Measurements from ENCODE around the gene IER5L.
"Not testable (repeated sequence)": the region's sequence is repeated elsewhere in the genome, so short reads cannot be mapped to it uniquely, and the experiment has no call there.

Gene IER5L

DNA sequence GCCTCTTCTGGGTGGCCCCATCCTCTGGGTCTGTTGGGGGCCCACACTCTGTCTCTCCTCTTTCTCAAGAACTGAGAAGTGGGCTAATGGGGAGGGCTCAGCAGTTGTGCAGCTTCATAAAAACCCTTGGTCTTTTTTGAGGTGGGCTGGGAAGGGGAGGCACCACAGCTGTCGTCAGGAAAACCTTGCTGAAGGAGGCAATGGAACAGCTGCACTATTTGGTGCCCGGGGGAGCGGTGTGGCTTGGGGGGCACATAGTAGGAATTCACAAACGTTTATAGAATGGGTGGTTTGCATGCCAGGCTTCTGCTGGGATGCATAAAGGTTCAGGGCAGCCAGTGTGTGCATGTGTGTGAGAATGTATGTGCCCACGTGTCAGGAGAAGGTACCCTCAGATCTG lies 3.2 kb upstream of the IER5L start:
- DNase-seq (ENCODE audit: low read depth, low spot score) = no peak

DNA sequence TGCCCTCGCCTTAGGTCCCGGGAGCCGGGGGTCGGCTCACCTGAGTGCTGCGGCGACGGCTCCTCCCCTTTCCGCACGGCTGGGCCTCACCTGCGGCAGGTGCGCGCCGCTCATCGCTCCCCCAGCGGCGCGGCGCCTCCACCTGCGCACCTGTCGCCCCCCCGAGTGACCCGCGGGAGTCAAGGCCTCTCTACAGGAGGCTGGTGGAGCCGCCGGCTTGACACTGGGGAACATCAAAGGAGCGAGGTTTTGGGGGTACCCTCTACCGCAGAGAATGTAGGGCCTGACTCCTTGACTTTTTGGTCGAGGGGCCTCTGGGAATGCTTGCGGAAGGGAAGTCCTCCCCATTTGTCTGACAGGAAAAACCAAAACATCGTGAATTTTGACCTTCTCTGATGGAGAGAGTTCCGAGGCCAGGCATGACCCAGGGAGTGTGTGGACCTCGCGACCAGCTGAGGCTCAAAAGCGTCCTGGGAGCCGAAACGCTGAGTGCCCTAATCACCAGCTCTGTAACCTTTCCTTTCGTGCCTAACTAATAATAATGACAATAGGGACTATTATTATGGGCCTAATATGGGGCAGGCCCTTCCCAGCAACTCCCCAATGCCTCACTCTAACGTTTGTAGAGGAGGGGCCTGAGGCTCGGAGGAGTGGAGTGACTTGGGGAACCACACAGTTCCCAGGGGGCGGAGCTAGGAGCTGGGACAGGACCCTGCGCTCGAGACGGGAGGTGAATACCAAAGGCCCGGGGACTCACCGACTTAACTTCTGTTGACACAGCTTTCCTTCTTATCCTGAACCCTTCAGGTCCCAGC lies 714 bp upstream of the IER5L start:
- no peak for DNase-seq (ENCODE audit: low read depth, low spot score)

DNA sequence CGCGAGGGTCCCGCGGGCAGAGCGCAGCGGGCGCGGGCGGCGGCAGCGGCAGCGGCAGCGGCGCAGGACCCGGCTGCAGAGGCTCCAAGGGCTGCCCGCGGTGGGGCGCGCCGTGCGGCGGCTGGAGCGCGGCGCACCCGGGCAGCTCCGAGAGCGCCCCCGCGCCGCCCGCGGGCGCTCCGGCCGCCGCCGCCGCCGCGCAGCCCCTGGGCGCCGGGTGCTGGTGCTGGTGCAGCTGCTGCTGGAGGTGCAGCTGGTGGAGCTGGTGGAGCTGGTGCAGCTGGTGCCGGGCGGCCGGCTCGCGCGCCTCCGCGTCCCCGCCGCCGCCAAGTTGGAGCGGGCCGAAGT lies 644 bp downstream of the IER5L start:
- DNase-seq (ENCODE audit: low read depth, low spot score) = no peak

DNA sequence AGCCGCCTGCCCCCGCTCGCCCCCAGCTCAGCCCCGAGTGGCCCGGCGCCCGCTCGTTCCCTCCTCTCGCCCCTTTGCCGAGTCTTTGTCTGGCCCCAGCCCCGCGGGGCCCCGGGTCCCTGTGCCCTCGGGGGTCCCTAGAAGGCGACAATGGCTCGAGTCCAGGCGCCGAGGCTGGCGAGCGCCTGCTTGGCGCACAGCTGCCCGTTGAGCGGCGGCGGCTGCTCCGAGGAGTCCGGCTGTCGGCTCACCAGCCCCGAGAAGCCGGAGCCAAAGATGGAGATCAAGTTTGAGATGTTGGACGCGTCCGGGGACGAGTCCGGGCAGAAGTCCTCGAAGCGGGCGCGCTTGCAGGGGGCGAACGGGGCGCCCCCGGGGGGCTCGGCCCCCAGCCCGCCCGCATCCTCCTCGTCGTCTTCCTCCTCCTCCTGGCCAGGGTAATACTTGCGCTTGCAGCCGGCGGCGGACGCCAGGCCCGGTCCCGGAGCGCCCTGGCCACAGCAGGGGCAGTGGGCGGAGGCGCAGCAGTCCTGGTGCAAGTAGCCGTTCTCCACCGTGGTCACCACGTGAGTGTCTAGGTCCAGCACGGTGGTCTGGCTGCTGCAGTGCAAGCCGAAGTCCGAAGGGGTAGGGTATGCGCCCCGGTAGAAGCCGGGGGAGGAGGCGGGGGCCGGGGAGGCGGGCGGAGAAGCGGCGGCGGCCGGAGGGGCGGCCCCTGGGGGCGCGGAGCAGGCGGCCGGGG lies 1.2 kb downstream of the IER5L start:
- DNase-seq (ENCODE audit: low read depth, low spot score) = peak; percentile 69

DNA sequence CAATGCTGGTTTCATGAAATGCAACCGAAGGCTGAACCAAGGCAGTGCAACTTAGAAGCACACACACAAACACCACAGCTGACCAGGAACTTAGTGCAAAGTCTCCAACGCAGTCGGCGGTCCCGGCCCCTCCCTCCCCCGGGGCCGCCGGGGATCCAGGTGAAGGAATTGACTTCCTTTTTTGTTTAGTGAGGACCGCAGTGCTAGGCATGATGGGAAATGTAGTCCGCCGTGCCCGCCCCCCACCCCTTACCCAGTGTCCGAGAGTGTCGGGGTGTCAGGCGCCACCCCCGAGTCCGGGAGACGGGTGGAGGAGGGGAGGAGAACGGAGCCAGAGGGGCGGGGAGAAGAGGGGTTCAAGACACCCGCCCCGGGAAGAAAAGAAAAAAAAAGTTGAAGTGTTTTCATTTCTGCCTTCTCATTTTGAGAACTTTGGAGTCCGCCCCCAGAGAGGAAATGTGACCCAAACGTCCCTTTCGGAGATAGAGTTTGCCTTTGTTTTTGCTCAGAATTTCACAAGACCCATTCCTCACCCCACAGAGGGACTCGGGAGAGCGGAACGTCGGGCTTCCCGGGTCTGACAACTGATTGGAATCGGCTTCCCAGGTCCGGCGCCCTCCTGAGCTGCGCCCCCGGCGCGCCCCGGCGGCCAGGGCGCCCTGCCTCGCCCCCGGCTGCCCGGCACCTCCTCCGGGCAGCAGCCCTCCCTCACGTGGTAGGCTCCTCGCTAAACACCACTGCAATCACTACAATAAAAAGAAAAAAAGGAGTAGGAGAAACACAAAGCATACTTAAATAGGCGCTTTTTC lies 2.0 kb downstream of the IER5L start:
- DNase-seq (ENCODE audit: low read depth, low spot score) = peak; percentile 93

DNA sequence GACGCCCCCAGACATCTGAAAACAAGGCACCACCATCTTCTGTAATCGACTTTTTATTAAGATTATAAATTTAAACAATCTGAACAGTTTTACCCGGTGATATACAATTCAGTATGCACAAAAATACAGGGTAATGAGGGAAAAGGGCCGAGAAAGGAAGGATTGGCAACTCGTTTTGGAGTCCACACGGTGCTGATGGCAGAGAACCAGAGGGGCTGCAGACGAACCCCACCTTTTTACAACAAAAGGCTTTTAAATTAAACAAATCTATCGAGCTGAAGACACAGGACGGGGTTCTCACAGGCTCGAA lies 2.6 kb downstream of the IER5L start:
- no peak for DNase-seq (ENCODE audit: low read depth, low spot score)

DNA sequence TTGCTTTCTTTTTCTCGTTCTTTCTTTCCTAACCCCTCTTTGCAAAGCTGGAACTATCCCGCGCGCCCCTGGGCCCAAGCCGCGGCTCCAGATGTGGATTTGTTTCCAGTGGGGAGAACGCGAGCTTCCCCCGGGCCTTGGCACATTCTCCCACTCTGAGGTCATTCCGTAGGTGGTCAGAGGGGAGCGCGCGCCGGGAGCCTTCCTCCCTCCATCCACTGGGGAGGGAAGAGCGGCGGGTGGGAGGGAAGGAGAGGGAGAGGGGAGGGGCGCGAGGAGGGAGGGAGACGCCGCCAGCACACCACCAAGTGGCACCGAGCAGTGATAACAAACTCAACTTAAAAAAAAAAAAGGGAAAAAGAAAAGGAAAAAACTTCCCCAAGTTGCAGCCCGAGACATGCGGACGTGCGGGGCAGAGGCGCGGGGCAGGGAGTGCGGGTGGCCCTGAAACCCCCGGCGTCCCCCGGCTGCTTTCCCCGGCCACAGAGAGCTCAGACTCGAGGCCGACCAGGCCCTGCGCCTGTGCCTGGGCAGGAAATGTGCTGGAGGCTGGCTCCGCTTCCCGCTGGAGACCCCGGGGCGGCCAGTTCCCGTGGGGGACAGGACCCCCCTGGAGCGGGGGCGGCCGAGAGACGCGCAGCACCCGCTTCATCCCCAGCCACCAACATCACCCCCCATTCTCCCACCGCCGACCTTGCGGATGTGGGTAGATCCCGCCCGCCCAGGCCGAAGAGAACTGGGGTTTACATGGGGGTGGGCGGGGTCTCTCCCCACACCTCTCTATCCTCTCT lies 3.1 kb downstream of the IER5L start:
- DNase-seq (ENCODE audit: low read depth, low spot score) = peak; percentile 95

DNA sequence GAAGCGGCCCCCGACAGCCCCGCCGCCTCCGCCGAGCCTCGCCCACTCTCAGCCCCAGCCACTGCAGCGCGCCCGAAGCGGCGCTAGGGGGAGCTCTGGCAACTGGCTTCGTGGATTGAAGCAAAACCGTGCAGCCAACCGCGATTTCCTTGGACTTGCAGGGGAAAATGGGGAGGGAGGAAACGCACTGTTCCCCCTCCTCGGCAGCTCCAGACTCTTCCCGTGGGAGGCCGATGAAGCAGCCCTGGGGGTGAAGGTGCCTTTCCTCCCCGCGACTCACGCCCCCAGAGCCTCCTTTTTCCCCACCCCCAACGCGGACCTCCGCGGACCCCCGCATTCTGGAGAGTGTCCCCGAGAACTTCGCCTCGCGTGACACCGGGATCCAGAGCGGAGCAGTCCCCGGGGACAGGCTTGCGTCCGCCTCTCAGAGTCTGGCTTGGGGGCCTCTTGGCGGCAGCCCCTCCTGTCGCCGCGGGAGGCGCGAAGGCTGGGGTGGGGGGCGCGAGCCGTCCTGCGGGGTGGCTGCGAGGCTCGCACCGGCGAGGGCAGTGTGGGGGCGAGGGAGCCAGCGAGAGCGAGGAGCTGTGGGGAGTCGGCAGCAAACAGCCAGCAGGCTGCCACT lies 3.8 kb downstream of the IER5L start:
- peak; percentile 96 for DNase-seq (ENCODE audit: low read depth, low spot score)

DNA sequence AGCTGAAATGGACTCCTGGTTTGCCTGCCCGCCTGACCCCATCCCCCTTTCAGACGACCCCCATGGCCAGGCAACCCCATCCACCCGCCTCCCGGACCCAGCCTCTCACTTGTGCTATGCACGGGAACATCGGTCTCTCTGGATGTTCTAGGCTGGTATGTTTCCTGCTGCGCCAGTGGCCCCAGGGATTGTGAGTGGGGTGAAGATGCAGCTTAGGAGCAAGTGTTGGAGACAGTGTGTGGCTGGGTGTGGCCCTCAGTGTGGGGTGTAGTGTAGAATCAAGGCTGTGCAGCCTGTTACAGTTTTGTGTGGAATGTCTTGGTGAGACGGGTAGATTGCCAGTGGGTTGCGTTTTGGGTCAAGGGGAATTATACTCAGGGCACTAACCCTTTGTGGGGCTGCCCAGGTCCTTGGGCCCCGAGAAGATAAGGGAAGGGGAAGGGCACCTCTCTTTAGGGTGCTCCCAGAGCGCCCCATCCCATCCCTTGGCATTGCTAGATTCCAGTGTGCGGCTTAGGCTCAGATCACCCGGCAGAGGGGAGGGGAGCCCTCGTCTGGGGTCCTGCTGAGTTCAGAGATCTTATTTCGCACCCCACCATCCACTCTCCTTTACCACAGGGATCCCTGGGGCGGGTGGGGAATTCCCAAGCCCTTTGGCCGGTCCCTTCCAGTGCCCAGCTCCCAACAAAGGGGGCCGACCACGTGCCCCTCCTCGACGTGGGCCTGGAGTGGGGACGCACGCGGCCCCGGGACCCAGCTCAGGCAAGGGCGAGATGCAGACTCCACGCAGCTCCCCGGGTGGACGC lies 4.6 kb downstream of the IER5L start:
- no peak for DNase-seq (ENCODE audit: low read depth, low spot score)

DNA sequence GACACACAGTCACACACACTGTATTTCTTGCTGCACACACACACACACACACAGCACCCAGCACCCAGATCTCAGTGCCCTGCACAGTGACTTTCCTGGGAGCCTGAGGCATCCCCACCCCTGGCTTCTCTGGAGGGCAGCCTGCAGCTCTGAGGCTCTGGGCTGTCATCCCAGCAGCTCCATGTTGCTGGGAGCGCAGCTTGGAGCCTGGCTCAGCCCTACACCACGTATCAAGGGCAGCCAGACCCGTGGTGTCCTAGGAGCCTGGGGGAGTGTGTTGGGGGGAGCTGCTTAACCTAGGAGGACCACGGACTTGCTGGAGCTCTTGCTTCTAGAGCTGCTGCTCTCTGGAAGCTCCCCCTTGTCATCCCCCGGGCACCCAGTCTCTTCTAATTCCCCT lies 5.2 kb downstream of the IER5L start:
- DNase-seq (ENCODE audit: low read depth, low spot score) = peak; percentile 48

DNA sequence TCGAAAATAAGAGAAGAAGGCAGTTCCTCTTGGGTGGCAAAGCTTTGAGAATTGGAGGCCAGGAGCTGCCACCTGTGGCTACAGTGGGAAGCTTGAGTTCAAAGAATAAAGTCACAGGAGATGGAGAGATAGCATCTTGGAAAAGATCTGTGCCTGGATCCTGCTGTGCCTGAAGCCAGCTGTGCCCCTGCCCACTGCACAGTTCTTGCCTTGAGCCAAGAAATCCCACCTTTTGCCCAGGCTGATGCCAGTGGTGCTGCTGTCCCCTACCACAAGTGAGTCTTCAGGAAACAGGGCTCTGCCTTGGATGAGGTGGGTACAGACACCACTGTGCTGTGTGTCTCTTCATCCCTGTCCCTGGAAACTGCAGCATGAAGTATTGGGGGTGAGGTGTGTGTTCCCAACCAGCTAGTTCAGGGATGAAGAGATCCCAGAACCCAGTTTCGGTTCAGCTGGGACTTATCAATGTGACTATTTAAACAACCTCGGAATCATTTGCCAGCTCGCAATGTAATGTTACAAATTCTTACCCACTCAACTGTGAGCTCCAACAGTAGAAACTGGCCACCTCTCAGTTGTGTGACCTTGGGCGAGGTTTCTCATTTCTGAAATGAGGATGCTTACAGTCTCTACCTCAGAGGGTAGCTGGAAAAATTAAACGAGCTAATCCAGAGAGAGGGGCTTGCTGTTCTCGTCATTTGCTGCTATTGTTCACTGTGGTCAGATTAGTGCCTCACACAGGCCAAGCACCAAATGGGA lies 5.9 kb downstream of the IER5L start:
- DNase-seq (ENCODE audit: low read depth, low spot score) = no peak

DNA sequence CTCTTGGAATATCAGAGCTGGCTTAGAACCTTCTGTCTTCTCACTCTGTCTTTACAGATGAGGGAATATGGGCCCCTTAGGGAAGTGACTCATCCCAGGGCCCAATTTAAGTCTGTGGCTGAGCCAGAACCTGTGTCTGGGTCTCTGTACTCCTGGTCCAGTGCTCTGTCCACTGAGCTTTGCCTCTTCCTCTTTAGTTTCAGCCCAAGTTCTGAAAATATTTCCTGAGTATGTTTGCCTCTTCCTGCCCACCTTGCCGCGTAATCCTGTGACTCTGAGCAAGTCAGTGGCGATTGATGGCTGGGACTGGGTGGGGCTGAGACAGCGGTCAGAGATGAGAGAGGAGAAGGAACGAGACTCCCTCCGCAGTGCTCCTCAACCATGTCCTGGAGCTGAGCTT lies 7.8 kb downstream of the IER5L start:
- DNase-seq (ENCODE audit: low read depth, low spot score) = no peak

DNA sequence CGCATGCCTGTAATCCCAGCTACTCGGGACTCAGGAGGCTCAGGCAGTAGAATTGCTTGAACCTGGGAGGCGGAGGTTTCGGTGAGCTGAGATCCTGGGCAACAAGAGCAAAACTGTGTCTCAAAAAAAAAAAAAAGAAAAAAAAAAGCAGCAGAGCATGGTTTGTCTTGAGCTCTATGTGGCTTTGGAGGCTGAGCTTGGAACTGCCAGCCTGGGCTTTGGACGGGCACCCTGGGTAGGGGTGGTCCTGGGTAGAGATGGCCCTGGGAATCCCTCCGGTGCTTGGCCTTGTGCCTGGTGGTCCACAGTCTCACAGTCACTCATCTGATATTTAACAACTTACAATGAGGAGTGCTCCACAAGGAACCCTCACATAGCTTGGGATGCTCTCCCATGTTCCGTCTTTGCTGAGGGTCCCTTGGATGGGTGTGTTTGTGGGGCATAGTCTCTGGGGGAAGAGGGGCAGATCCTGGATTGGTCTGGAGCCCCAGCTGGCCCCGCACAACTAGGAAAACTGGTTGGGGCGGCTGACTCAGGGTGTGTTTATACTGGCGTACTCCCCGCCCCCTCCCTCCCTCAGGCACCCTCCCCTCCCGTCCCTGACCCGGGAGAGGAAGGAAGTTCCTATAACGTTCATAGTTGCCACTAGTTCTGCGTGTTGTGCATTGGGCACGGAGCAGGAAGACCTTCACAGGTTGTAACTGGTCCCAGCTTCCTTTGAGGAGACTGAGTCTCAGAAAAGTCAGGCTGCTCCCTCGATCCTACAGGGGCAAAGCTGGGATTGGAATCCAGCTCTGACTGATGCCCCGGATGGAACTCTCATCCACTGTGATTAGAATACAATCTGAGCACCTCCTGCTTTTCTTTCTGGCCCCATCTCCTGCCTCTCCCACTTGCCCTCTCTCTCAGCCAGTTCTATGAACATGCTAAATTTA lies 11.2 kb downstream of the IER5L start:
- peak; percentile 77 for DNase-seq (ENCODE audit: low read depth, low spot score)

DNA sequence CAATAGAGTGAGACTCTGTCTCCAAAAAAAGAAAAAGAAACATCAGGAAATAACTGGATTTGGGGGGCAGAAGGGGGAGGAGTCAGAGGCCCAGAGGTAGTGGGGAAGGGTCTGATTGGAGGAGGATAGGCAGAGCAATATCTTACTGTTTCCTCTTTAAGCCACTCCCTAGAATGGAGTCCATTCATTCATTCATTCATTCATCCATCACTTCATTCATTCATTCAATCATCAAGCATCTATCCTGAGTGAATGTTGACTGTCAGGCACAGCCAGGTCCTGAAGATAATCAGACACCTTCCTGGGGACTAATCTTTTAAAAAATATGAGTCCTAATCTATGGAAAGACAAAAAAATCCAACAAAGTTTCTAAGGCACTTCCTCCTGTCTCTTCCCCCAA lies 12.9 kb downstream of the IER5L start:
- no peak for DNase-seq (ENCODE audit: low read depth, low spot score)

DNA sequence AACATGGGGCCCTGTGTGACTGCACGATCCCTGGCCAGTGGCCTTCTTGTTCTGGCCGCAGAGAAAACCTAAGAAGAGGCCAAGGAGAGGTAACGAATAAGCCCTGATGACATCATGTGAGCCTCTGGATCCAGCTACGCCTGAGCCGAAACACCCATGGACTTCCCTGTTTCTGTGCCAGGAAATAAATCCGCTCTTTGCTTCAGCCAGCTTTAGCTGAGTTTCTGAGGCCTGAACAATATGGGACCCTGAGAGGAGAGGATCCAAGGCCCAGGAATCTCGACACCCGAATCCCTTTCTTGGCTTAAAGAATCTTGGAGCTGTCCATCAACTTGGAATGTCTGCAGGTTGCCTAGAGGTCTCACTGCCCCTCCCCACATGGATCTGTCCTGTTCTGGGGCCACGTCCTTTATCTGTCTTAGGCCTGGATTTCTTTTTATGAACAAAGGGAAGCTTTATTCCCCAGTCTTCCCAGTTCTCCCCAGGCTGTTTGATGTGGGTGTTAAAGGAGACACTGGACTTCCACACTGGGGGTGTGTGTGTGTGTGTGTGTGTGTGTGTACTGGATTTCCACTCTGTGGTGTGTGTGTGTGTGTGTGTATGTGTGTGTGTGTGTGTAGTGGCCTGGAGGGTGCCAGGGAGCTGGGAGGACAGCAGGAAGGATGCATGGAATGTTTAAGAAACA lies 13.7 kb downstream of the IER5L start:
- DNase-seq (ENCODE audit: low read depth, low spot score) = peak; percentile 58

DNA sequence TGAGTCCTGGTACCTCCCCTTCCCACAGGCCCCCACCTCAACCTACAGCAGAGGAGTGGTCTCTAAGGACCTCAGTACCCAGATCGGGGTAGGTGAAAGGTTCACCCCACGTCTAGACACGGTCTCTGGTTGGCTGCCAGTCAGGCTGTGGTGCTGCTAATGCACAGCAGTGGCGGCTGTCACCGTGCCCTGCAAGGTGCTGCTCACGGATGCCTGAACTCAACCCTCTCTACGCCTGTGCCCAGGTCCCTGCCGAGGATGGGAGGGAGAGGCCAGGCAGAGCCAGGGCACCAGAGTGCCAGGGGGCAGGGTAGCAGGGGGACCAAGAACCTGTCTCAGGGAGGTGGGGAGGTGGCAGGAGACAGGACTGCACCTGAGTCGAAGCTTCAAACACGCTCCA lies 14.3 kb downstream of the IER5L start:
- no peak for DNase-seq (ENCODE audit: low read depth, low spot score)

DNA sequence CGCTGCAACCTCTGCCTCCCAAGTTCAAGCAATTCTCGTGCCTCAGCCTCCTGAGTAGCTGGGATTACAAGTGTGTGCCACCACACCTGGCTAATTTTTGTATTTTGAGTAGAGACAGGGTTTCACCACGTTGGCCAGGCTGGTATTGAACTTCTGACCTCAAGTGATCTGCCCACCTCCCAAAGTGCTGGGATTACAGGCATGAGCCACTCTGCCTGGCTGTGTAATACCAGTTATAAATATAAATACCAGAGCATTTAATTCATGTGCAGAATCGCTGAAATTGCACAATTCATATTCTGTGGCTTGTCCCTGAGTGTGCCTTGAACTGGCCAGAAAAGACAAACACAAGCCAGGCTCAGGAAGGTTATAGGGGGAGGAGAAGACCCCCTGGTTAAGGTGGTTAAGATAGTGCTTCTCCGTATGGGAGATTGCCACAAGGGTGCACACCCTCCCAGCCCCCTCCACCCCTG lies 14.8 kb downstream of the IER5L start:
- DNase-seq (ENCODE audit: low read depth, low spot score) = not testable (repeated sequence)

Measured in astrocyte of the hippocampus (primary cell).